Stimulated activated CD4-positive, alpha-beta T cell treated with anti-CD3 and anti-CD28 coated beads, Interleukin-15, amount 100 ng/mL, for 48 hours (primary cell): Measurements from ENCODE around the gene ZBTB26.
"Not testable (repeated sequence)": the region's sequence is repeated elsewhere in the genome, so short reads cannot be mapped to it uniquely, and the experiment has no call there.

Experiments used
- DNase-seq, 2 donors: peaks; one replicate each; pipeline ENCODE4 v3.0.0-alpha.2; 2020; ENCODE audit warnings: low read depth in 2 of 2

ZBTB26 gene

DNA sequence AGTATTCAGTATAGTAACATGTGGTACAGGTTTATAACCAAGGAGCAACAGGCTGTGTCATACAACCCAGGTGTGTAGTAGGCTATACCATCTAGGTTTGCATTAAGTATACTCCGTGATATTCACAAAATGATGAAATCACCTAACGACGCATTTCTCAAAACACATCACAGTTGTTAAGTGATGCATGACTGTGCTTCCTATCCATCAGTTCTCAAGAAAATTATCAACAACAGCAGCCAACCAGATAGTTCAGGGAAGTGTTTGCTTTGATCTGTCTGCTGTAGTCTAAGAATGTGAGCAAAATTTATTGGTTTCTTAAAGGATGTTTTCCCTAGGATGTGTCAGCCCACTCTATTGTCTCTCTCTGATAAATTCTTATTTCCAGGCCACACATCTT lies 7.4 kb downstream of the ZBTB26 start:
- DNase-seq = no peak

DNA sequence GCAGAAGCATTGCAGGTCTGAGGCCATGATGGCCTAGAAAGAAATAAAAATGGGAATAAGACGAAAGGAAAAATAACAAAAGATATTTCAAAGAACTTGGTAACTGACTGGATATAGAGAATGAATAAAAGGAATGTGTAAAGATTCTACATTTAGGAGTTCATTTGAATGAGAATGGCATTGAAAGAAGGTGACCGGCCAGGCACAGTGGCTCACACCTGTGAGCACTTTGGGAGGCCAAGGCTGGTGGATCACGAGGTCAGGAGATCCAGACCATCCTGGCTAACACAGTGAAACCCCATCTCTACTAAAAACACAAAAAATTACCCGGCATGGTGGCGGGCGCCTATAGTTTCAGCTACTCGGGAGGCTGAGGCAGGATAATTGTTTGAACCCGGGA lies 8.6 kb downstream of the ZBTB26 start:
- DNase-seq = no peak

DNA sequence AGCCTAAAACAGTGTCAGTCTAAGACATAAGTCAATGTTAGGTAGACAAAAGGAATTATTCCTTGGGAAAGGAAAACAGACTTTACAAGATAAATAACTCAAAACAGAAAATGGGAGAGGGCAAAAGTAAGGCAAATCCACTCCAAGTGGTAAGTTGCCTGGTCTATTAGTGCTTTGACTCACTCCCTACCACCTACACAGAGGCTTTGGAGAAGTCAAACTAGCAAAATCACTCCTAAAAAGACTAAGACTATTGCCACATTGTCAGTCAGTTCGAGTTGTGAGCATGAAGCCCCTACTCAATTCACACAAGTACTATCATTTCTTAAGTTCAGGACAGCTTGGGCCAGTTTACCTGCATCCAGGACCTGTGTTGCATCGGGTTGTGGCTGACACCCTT lies 13.0 kb downstream of the ZBTB26 start:
- no peak for DNase-seq

DNA sequence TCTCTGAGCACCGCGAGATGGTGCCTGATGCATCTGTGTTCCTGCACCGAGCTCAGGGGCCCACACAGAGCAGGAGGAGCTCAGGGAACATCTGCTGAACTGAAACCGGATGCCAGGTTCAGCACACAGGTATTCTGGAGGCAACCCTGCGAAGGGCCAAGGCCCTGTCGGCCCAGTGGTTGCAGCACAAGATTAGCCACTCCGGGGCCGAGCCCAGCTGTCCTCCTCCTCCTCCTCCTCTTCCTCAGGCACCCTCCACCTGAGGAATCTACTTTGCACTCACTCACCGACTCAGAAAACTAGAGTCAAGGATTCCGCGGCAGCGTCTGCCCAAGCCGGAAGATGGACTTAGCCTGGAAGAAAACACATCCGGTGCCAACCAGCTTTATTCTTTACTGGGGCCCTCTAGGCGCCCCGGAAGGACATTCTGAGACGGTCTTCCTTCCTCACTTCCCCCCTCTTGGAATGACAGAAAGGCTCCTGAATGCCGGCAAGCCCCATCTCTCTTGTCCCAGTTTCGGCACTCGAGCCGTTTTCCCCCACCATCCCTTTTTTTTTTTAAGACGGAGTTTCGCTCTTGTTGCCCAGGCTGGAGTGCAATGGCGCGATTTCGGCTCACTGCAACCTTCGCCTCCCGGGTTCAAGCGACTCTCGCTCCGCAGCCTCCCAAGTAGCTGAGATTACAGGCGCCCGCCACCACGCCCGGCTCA lies 18.2 kb downstream of the ZBTB26 start, which contains the start of gene ZBTB6:
TSS of gene ZBTB6 (minus strand) at position 360 of the 710 bp plus-strand sequence. CDS start 1,251 bp downstream, outside the sequence.
- DNase-seq = peak; percentile 62 to 68

DNA sequence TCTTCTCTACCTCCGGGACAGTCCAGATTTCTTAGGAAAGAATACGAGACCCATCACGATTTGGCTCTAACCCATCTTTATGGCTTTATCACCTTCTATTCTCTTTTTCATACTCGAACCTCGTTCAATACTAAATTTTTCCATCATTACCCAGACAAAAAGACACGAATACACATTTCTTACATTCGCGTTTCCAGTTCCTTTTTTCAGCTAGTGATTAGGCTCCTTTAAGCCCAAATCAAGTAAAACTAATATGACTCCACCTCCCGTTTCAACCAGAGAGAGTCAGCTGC lies 18.7 kb downstream of the ZBTB26 start:
- no peak for DNase-seq

DNA sequence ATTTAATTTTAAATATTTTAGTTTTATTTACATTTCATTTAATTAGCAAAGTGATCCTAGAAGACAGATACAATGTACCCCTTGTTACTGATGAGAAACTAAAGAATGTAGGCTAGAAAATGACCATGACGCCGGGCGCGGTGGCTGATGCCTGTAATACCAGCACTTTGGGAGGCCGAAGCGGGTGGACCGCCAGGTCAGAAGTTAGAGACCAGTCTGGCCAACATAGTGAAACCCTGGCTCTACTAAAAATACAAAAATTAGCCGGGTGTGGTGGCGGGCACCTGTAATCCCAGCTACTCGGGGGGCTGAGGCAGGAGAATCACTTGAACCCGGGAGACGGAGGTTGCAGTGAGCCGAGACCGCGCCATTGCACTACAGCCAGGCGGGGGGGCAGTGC lies 25.2 kb downstream of the ZBTB26 start:
- not testable (repeated sequence) for DNase-seq

DNA sequence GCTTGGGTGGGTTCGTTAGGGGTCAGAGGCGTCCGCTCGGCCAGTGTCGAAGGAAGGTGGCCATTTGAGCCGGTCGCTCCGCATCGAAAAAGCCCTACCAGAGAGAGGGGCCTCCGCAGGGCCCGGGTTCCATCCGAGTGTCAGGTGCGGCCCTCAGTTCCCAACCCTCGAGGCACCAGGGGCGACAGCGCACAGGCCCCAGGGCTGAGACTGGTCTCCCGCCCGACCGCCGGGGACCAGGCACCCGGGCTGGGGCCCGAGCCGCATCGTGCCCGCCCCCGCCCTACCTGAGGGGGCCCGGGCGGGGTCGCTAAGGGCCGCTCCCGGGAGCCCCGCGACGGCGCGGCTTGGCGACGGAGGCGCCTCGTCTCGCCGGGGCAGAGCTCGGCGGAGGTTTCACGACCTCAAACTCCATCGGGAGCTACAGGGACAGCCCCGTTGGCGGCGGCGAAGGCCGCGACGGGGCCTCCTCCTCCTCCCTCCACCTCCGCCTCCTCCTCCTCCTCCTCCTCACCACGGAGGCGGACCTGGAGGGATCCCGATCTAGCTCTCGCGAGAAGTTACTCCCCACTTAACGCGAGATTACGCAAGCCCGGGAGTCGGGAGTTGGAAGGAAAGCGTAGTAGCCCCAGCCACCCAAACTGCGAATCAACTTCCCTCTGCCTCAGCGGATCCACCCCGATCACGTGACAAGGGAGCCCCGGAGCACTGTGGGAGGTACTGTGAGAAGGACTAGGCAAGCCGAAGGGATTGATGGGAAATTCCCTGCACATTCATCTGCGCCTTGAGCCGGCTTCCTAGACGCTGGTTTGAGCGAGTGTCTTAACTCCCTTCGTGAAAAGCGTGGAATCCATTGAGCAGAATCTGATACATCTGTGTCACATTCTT lies 26.2 kb downstream of the ZBTB26 start, which contains the start of gene RC3H2:
TSS of gene RC3H2 (minus strand) at position 537 of the 888 bp plus-strand sequence. CDS start 7,850 bp downstream, outside the sequence.
- peak; percentile 93 to 97 for DNase-seq

DNA sequence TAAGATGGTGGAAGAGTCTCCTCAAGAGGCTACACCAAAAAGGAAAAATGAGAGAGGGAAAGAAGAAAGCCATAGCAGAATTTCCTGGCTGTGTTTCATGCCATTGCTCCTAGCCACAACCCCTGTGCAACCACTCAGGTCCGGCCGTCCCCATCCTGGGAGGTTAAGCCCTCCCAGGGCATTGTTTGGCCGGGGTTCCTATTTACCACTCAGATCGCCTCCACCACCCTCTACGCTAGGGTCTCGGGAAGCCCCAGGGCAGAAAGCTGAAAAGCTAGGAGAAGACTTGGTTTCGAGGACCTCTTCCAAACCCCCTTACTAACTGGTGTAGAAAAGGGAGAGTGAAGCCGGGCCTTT lies 26.9 kb downstream of the ZBTB26 start:
- DNase-seq = peak in 1 of 2 donors; percentile 4

DNA sequence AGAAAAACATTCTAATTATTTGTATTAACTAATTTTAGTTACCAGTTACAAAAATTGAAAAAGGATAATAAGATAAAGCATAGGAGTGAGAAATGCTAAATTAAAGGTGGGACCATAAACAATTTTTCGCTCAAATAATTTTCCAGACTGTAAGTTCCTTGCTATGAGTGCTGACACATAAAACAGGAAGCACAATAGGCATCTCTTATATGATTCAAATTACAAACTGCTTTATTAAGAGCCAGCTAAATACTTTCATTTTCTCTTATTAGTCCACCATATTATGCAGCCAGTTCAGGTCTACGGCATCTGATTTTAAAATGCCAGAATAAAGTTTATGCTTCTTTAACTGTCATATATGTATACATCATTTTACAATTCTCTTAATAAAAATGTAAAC lies 30.5 kb downstream of the ZBTB26 start:
- DNase-seq = no peak

DNA sequence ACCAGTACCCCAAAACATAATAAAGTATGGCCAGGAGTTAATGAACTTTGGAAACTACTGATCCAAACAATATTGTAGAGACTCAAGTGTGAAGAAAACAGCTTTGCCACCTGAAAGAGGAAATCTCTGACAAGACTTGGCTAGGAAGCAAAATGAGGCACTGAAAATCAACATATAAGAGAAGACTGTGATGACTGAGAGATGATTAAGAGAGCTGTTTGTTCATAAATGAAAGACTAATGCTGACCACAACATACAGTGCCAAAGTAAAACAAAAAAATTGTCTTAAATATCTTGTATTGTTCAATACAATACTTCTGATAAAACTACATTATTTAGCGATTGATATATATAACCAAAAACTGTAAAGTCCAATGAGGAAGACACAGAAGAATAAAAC lies 33.3 kb downstream of the ZBTB26 start:
- no peak for DNase-seq

DNA sequence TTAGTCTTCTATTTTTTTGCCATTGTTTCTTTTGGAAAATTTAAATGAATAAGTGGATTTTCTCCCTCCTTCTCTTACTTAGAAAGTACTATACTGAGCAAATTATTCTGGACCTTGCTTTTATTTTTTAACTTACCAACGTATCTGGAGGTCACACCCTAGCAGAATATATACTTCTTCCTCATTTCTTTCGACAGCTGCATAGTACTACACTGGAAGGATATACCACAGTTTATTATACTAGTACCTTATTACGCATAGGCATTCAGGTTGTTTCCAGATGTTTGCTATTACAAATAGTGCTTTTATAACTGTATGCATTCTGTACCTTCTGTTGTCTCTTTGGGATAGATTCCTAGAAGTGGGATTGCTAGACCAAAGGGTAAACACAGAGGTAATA lies 42.8 kb downstream of the ZBTB26 start:
- no peak for DNase-seq

DNA sequence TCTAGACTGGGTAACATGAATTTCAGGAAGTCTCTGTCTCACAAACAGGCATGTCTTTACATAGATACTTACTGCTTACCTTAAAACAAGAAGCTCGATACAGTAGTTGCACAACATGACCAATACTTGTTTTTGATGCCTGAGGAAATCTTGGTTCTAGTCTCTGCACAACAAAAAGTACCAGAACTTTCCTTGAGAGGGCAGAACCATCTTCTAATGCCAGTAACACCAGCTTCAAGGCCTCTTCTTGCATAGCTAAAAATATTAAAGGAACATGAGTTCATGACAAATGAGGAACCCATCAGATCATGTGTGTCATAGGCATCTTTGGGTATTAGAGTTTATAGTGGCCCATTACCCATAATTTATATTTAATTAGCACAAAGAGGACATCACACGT lies 48.2 kb downstream of the ZBTB26 start:
- no peak for DNase-seq

DNA sequence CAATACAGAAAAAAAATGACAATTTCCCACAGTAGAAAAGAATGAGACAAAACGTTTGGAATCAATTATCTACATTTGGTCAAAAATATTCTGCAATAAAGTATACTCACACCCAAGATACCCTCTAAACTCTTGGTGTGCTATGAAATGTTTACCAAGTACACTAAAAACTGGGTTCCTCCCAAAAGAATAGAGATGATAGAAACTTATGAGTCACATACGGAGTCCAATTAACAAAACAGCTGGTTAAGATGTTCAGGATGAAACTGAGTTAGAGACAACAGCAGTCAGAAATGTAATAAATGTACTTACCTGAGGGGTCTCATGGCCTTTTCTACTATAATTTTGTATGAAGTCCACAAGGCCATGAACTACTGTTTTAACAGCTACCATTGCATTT lies 51.9 kb downstream of the ZBTB26 start:
- no peak for DNase-seq

DNA sequence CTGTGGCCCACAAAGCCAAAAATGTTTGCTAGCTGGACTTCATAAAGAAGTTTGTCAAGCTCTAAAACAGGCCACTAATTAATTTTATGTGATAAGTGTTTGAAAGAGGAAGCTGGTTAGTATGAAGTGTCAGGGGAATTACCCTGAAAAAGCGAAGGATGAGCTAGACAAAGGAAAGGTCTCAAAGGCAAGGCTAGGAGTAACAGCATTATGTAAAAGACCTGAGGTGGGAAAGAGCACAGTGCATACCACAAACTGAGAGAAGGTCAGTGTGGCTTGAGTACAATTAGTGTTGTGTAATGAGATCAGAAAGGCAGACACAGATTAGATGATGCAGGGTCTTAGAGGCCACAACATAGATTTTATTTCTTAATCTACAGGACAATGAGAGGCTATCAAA lies 55.8 kb downstream of the ZBTB26 start:
- no peak for DNase-seq

DNA sequence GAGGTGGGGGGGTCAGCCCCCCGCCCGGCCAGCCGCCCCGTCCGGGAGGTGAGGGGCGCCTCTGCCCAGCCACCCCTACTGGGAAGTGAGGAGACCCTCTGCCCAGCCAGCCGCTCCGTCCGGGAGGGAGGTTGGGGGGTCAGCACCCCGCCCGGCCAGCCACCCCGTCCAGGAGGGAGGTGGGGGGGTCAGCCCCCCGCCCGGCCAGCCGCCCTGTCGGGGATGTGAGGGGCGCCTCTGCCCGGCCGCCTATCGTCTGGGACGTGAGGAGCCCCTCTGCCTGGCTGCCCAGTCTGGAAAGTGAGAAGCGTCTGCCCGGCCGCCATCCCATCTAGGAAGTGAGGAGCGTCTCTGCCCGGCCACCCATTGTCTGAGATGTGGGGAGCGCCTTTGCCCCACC lies 64.0 kb downstream of the ZBTB26 start:
- DNase-seq = not testable (repeated sequence)

DNA sequence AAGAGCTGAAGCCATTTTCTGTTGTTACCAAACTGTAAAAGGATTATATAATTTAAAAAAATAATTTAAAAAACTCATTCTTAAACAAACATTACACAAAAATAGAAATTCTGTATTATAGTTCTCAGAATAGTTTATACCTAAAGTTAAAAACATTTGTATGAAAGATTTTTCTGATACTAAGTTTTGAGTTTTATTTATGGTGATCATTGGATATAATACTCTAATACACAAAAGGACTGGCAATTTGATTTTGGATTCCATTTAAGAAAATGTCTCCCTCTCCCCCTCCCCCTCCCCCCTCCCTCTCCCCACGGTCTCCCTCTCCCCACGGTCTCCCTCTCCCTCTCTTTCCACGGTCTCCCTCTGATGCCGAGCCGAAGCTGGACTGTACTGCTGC lies 65.2 kb downstream of the ZBTB26 start:
- DNase-seq = no peak
